Uterus (tissue), 2 donors: ENCODE data around the gene LTBP1.

Source experiments
- POLR2A ChIP-seq, 2 donors: fragments of 450-650 bp; IDR thresholded peaks; one replicate each; pipeline ENCODE4 v1.6.1; 2016; ENCODE audit warnings: antibody characterized with exemption in 2 of 2, mild to moderate bottlenecking in 1 of 2, moderate library complexity in 1 of 2
- TF ChIP-seq, protein P1 (sequence below), 4 experiments: fragments of 200-600 bp in 2 of 4; fragments of 450-650 bp in 2 of 4; sonication (generic) in 2 of 4; IDR thresholded peaks; one replicate each; pipeline ENCODE4 v1.5.1; 2016 to 2019; ENCODE audit warnings: antibody characterized with exemption in 4 of 4, mild to moderate bottlenecking in 2 of 4, moderate library complexity in 1 of 4

DNA sequence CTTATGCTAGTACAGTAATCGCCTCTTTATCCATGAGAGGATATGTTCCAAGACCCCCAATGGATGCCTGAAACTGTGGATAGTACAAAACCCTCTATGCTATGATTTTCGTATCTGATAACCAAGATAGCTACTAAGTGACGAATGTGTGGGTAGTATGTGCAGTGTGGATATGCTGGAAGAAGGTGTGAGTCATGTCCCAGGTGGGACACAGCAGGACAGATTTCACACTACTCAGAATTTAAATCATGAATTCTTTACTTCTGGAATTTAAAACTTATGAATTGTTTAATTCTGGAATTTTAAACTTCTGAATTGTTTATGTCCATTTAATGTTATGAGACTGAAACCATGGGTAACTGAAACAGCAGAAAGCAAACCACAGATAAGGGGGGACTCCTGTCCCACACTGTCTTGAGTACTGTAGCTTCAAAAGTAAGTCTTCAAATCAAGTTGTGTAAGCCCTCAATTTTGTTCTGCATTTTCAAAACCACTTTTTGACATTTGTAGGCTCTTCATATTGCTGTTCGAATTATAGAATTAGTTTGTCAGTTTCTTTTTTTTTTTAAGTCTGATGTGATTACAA, 116.0 kb downstream of the LTBP1 start:
- TF ChIP-seq, protein P1, sequence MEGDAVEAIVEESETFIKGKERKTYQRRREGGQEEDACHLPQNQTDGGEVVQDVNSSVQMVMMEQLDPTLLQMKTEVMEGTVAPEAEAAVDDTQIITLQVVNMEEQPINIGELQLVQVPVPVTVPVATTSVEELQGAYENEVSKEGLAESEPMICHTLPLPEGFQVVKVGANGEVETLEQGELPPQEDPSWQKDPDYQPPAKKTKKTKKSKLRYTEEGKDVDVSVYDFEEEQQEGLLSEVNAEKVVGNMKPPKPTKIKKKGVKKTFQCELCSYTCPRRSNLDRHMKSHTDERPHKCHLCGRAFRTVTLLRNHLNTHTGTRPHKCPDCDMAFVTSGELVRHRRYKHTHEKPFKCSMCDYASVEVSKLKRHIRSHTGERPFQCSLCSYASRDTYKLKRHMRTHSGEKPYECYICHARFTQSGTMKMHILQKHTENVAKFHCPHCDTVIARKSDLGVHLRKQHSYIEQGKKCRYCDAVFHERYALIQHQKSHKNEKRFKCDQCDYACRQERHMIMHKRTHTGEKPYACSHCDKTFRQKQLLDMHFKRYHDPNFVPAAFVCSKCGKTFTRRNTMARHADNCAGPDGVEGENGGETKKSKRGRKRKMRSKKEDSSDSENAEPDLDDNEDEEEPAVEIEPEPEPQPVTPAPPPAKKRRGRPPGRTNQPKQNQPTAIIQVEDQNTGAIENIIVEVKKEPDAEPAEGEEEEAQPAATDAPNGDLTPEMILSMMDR (IDR thresholded peaks at IDR 0.05): no peak
- TF ChIP-seq POLR2A (IDR thresholded peaks at IDR 0.05): no peak
